Measurements from ENCODE around the gene SLC38A4. TPM values are rescaled to one million over a fixed set of nuclear protein-coding genes. Genes with fewer than 3 reads are reported as not detected.
"Not testable (repeated sequence)": the region's sequence is repeated elsewhere in the genome, so short reads cannot be mapped to it uniquely, and the experiment has no call there.

Gene SLC38A4
- 9.9 TPM for polyA plus RNA-seq (ENCODE audit: insufficient read length)

GRCh38 chr12:46825591-46826414 is at the start of gene SLC38A4:
TSS of gene SLC38A4 (minus strand) at chr12:46825997. CDS start at chr12:46793071, 32,926 bp downstream.
- DNase-seq (ENCODE audit: low read depth), result no peak

GRCh38 chr12:46875095-46875494 is 49.3 kb upstream of the SLC38A4 start:
- no peak for DNase-seq (ENCODE audit: low read depth)

DNA sequence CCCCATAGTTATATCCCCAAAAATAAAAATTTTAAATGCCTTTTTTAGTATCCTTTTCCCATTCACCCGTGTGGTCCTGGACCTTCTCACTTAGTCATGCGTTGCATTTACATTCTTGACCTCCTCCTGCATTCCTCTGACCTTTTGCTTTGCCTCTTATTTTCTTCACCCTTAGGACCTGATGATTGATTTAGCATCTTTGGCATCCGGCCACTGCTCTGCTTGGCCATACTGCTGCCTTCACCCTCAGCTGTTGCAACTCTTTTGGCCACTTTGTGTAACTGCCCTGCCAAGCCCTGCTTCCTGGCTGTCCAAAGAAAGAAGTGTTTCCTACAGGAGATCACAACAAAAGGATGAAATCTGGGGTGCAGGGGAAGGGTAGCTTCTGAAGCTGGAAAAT is 48.8 kb upstream of the SLC38A4 start:
- no peak for DNase-seq (ENCODE audit: low read depth)

DNA sequence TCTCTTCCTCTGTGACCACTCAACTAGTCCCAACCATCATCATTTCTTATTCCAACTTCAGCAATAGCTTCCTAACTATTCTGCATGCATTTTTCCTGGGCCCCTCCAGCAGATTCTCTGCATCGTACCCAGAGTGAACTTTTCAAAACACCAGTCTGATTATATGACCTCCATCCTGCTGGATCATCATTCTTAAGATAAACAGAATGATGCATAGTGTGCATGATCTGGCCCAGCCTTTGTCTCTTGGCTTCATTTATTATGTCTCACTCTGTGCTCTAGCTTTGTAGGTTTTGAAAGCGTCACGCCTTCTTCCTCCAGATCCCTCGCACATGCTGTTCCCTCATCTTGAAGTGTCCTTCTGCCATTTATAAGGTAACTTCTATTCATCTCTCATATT is 46.3 kb upstream of the SLC38A4 start:
- DNase-seq (ENCODE audit: low read depth), result no peak

DNA sequence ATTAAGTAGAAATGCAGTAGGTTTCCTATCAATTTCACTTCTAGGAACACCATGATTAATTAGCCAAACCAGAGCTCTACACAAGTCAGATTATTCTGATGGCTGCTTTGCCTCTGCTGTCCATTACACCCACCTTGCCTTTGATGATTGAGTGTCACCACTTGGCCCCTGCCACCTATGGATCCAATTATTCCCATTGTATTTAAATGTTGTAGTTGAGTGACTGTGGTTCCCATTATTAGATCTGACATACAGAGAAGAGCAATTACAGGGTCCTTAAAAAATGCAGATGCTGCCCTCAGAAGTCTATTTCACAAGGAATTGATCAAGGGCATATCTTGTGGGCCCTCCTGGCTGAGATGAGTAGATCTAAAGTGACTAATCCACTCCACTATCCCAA is 39.5 kb upstream of the SLC38A4 start:
- no peak for DNase-seq (ENCODE audit: low read depth)

DNA sequence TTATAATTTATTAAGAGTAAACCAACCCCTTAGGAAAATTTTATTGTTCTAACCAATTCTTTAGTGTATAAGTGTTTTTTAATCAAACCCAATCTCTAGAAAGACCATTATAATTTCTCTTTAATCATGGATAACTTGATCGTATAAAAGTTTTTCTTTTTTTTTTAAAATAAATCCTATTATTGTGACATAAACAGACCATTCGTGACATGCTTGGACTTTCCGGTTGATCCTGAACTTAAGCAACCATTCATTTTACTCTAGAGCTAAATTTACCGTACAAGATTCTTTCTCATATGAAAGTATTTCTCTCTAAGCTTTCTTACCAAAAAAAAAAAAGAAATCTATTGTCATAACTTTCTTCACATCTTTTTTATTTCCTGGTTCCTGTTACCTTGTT is 32.6 kb upstream of the SLC38A4 start:
- DNase-seq (ENCODE audit: low read depth), result no peak

DNA sequence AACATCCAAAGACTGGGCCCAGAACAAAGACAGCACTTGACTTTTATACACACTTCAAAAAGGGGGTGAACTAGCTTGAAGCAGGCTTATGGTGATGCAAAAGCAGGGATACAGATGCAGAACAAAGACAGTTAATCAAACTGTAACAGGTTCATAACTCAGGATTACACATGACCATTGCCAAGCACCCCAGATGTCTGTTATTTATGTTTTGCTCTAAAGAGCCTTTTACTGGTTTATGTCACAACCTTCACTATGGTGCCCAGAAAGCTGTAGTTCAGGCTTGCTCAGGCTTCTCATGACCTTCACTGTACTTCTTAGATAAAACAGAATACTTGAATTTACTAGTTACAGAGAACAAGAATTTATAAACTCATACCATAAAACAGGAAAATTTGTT is 31.7 kb upstream of the SLC38A4 start:
- no peak for DNase-seq (ENCODE audit: low read depth)

DNA sequence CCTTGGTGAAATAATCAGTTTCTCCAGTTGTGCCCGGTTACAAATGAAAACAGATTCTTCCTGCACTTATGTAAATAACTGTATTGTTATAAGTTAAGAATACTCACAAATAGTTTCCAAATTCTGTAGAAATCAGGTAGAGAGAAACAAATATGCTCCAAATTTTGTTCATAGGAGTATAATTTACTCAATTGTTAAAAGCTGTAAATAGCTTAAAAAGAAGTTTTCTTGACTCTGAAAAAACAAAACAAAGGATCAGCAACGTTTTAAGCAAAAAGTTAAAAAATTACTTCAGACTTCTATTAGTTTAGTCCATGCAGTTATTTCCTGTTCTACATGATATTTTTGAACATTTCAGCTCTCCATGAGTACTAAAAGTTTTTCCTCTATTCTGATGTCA is 30.0 kb upstream of the SLC38A4 start:
- DNase-seq (ENCODE audit: low read depth), result no peak

DNA sequence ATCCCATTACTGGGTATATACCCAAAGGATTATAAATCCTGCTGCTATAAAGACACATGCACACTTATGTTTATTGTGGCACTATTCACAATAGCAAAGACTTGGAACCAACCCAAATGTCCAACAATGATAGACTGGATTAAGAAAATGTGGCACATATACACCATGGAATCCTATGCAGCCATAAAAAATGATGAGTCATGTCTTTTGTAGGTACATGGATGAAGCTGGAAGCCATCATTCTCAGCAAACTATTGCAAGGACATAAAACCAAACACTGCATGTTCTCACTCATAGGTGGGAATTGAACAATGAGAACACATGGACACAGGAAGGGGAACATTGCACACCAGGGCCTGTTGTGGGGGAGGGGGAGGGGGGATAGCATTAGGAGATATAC is 28.4 kb upstream of the SLC38A4 start:
- DNase-seq (ENCODE audit: low read depth), result not testable (repeated sequence)

- not testable (repeated sequence) for DNase-seq (ENCODE audit: low read depth)
Observed at GRCh38 chr12:46848792-46849191, 23.0 kb upstream of the SLC38A4 start.

- no peak for DNase-seq (ENCODE audit: low read depth)
Observed at GRCh38 chr12:46847001-46847400, 21.2 kb upstream of the SLC38A4 start.

DNA sequence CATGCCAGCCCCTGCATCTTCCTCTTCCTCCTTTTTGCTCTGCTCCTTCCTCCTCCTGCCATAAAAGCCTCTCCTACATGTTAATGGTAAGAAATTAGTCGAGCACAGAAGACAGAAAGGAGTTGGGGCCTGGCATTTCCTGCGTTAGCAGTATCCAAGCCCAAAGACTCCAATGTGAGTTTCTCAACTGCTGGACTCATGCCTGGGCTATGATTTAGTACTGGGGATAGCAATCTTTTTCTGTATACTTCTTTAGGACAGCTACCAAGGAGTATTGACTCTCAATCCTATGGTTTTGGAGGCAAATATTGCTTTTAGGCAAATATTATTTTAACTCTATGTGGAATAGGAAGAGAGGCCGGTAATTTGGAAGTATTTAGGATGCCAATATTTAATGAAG is 18.0 kb upstream of the SLC38A4 start:
- no peak for DNase-seq (ENCODE audit: low read depth)

DNA sequence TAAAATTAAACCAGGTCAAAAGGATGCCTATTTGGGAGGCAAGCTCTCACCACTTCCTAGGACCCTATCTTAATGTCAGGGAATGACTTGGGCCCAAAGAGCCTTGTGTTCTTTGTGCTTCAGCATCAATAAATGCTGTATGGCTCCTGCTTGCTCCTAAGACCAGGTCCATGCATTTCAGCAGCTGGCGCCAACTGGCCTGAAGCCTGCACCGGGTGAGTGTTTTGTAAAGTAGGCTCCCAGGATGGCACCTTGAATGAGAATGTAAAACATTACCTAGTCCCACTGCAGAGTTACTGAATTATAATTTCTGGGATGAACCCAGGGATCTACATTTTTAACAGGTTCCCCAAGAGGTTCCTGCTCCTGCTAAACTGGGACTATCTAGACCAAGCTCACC is 16.1 kb upstream of the SLC38A4 start:
- DNase-seq (ENCODE audit: low read depth), result no peak

- no peak for DNase-seq (ENCODE audit: low read depth)
Observed at GRCh38 chr12:46839964-46840363, 14.2 kb upstream of the SLC38A4 start.

DNA sequence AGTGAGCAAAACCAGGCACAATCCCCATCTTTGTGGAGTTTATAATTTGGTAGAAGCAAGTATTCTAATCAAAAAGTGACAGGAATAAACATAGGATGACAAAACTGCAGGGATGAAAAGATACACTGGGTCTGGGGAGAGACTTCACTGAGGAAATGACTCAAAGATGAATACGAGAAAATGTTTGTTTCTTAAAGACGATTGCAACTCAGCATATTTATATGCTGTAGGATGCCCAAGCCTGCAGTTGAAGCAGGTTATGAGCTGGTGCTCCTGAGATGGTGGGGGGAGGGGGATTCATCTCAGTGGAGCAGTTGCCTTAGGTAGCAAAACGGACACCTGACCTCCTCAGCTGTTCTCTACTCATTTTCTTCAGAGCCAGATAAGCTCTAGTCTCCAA is 13.4 kb upstream of the SLC38A4 start:
- no peak for DNase-seq (ENCODE audit: low read depth)

GRCh38 chr12:46835785-46836184 is 10.0 kb upstream of the SLC38A4 start:
- DNase-seq (ENCODE audit: low read depth), result no peak

DNA sequence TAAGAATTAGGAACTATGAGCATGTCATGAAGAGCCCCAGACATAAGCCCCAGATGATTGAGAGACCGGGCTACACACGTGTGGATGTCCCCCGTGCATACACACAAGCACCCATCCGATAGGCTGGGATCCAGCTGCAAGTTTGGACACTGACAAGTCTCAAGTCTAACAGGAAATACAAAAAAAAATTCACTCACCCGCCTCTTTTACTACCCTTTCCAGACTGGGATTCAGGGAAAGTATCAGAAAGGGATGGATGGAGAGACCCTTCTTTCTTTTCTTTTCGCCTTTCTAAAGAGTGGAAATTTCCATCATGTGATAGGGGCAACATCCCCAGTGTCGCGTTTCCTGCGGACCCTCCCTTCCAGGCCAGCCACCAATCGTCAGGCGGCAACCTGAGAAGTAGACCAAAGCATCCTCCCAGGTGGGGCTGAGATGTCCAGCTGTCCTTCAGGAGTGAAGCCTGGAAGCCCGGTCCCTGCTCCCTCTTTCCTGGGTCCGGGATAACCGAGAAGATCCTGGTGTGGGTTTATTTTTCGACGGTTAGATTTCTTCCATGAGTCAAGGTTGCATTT is 6.4 kb upstream of the SLC38A4 start:
- no peak for DNase-seq (ENCODE audit: low read depth)

- DNase-seq (ENCODE audit: low read depth), result no peak
Observed at GRCh38 chr12:46831335-46832129, 5.7 kb upstream of the SLC38A4 start.

GRCh38 chr12:46830731-46831334 is 5.0 kb upstream of the SLC38A4 start:
- no peak for DNase-seq (ENCODE audit: low read depth)

DNA sequence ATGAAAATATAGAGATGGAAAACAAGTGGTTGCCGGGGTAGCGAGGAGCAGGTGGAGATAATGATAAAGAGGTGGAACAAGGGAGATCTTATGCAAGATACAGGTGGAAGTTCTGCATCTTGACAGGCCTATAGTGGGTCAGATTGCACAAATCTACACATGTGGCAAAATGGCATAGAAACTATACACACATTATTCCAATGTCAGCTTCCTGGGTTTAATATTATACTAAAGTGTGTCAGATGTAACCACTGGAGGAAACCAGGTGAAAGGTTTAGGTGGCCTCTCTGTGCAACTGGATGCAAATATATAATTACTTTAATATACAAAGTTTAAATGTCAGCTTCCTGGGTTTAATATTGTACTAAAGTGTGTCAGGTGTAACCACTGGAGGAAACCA is 1.1 kb downstream of the SLC38A4 start:
- DNase-seq (ENCODE audit: low read depth), result no peak

DNA sequence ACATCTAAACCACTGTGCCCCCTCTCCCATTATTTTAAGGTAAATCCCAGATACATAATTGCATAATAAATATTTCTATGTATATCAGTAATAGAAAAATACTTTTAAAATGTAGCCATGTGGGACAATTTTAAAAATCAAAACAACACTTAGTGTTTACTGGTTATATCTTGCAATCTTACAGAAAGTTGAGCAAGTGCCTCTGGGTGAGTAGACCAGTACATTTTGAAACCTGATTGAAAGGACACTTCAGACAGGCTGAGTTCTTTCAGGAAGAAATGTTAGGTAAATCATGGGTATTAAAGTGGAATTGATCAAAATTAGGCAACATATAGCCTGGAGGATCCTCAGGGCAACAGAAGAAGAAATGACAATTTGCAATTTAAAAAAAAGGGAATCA is 7.2 kb downstream of the SLC38A4 start:
- no peak for DNase-seq (ENCODE audit: low read depth)

- no peak for DNase-seq (ENCODE audit: low read depth)
Observed at GRCh38 chr12:46815809-46816208, 10.0 kb downstream of the SLC38A4 start.
